ENCODE results near the gene FGF18.

DNA sequence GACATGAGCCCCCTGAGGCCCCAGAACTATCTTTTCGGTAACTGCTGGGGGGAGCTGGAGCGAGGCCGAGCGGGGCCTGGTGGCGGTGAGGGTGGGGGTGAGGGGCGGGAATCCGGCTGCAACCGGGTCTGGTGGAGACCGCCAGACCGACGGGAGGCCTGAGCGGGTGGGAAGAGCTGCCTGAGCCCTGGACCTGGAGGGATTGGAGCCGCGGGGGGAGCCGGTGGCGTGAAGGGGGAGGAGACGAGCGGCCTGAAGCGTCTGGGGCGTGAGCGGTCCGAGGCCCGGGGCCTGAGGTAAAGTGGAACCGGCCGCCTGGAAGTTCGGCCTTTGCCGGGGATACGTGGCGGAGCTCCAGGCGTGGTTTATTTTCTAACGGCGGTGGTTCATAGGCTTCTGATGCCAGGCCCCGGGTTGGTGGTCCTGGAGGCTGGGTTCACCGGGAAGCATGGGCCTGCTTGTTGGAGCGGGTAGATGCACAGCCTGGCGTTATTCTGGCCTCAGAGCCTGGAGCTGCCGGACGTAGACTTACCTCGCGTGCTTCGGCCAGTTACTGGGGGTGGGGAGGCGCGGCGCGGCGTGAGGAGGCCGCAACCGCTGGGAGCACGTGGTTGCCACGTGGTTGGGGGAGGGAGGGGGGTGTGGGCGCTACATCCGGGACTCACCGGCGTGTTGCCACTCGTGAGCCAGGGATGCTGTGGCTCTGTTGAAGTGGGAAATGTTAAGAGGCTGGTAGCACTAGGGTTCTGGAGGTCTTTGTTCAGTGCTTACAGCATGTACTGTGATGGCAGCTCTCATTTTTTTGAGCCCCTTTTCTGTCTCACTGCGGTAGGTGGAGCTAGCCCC is 31.3 kb upstream of the FGF18 start:
- TF ChIP-seq, protein P1, sequence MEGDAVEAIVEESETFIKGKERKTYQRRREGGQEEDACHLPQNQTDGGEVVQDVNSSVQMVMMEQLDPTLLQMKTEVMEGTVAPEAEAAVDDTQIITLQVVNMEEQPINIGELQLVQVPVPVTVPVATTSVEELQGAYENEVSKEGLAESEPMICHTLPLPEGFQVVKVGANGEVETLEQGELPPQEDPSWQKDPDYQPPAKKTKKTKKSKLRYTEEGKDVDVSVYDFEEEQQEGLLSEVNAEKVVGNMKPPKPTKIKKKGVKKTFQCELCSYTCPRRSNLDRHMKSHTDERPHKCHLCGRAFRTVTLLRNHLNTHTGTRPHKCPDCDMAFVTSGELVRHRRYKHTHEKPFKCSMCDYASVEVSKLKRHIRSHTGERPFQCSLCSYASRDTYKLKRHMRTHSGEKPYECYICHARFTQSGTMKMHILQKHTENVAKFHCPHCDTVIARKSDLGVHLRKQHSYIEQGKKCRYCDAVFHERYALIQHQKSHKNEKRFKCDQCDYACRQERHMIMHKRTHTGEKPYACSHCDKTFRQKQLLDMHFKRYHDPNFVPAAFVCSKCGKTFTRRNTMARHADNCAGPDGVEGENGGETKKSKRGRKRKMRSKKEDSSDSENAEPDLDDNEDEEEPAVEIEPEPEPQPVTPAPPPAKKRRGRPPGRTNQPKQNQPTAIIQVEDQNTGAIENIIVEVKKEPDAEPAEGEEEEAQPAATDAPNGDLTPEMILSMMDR (IDR thresholded peaks at IDR 0.05) = no peak
- TF ChIP-seq POLR2A (IDR thresholded peaks at IDR 0.05) = no peak
